HG02938 (cell line): ENCODE measurements around the gene CHM.
"Not testable (repeated sequence)": the region's sequence is repeated elsewhere in the genome, so short reads cannot be mapped to it uniquely, and the experiment has no call there.

ENCODE experiments used
- ATAC-seq: cut with Tn5 transposase; IDR thresholded peaks from one replicate; pipeline ENCODE4 v1.9.1; 2021; ENCODE audit warnings: mild to moderate bottlenecking, moderate library complexity; ENCODE audit not compliant: unreplicated experiment

Gene CHM, protein sequence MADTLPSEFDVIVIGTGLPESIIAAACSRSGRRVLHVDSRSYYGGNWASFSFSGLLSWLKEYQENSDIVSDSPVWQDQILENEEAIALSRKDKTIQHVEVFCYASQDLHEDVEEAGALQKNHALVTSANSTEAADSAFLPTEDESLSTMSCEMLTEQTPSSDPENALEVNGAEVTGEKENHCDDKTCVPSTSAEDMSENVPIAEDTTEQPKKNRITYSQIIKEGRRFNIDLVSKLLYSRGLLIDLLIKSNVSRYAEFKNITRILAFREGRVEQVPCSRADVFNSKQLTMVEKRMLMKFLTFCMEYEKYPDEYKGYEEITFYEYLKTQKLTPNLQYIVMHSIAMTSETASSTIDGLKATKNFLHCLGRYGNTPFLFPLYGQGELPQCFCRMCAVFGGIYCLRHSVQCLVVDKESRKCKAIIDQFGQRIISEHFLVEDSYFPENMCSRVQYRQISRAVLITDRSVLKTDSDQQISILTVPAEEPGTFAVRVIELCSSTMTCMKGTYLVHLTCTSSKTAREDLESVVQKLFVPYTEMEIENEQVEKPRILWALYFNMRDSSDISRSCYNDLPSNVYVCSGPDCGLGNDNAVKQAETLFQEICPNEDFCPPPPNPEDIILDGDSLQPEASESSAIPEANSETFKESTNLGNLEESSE

GRCh38 chrX:86047174-86047935 lies at the start of gene CHM:
Gene CHM, minus strand, starts transcription at chrX:86047558. Its CDS starts 26 bp downstream, at chrX:86047532.
- ATAC-seq, result peak; percentile 99

DNA sequence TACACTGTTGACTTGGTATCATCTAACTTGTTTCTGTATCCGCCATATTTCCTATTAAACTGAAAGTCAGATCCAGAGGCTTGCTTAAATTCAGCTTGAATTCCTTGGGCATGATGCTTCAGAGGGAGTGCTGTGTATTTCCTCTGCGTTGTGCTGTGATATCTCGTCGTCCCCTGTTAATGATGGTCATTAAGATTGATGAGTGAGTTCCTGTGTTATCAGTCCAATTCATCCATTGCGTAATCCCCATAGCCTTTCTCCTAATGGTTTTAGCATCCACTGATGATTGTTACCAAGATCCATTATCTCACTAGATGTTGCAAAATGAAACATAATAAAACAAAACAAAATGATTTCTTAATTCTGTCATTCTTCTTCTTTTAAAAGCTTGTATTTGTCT lies 31.3 kb upstream of the CHM start:
- ATAC-seq, result no peak

DNA sequence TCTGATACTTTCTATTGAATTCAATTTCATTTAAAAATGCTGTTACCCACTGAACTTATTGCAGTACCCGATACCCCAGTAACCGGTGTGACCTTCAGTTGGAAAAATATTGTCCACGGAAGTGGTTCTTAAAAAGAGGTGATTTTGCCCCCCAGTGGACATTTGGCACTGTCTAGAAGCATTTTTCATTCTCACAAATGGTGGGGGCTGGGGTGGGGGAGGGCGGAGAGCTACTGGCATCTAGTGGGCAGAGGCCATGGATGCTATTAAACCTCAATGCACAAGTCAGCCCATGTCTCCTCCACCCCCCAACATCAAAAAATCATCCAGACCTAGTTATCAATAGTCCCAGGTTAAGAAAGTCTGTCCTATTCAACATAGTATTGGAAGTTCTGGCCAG lies 19.6 kb upstream of the CHM start:
- ATAC-seq, result no peak

GRCh38 chrX:86061407-86061806 lies 14.0 kb upstream of the CHM start:
- no peak for ATAC-seq

DNA sequence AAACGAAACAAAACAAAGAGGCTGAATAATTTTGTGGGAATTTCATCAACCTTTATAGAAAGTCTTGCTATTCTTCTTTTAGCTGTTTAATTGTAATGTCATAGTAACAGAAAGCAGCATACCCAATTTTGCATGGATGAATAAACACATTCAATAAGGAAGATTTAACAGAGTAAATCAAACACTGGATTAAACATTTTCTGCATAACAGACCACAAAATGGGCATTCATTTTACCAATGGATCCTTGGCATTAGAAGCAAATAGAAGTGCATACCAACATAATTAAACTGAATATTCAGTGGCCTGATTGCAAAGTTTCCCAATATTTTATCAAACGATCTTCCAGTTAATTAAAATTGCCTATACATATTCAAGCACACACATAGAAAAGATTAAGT lies 4.4 kb upstream of the CHM start:
- no peak for ATAC-seq

GRCh38 chrX:86047936-86048280 lies 550 bp upstream of the CHM start:
- ATAC-seq, result no peak

DNA sequence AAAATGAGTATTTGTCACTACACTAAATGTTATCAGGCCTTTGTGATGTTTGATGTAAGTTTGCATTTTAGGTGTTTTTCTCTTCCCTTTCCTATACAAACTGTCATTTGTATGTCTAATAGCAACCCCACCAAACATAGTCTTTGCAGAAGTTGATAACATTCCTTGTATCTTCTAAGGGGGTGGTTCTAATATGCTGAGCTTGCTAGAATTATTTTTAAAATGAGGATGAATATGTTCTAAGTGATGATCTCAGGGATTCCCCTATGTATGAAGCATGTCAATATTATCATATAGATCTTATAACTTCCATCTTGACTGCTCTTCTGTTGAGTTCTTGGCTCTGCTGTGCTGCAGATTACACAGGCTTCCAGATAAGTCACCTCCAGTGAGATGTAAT lies 3.1 kb downstream of the CHM start:
- ATAC-seq, result no peak

DNA sequence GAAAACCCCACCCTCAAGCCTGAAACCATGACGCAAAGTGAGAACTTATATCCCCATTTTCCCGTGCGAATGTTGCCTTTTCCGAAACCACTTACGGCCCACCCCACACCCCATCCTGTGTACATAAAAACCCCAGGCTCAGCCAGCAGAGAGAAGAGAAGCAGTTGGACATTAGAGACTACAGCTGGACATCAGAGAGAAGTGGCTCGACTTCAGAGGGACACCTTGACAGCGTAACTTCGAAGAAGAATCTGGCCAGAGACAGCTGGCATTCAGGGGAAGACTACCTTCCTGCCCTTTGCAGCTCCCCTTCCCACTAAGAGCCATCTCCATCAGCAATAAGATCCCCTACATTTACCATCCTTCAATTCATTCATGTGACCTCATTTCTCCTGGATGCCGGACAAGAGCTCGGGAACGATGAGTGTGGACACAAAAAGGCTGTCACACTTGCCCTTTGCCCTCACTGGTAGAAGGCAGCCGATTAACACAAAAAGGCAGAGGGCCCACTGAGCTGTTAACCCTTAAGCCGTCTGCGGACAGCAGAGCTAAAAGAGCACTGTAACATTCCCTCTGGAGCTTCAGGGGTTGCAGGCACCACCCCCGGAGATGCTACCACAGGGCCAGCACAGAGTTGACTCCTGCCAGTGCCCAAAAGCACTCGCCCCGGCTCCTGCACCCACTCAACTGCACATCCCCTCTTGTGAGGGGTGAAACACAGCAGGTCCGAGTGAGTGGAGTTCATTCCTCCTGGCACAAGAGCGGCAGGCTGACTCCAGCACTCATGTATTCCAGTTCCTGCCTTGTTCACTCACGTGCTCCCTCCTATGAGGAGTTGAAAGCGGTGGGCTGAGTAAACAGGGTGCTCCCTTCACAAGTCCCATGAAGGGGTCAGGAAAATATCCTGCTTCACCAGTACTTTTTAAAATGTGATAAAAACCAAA lies 7.5 kb downstream of the CHM start:
- ATAC-seq, result no peak

DNA sequence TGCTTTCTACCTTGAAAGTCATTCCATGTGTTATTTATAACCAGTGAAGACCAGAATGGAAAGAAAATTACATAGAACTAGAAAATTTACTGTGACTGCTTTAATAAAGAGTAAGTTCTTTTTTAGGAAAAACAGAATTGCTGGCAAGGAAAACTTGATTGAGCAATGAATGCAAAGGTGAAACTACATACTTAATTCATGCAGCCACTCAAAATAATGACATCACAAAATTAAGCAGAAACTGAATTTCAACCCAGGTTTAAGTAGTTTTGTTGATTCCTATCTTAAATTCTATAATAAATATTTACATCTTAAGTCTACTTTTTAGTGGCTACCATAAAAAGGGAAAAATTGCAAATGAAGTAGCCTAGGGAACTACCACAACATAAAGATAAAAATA lies 14.0 kb downstream of the CHM start:
- no peak for ATAC-seq

- no peak for ATAC-seq
Measured at GRCh38 chrX:86028681-86029080, 18.7 kb downstream of the CHM start.

GRCh38 chrX:86023811-86024210 lies 23.5 kb downstream of the CHM start:
- ATAC-seq, result no peak

DNA sequence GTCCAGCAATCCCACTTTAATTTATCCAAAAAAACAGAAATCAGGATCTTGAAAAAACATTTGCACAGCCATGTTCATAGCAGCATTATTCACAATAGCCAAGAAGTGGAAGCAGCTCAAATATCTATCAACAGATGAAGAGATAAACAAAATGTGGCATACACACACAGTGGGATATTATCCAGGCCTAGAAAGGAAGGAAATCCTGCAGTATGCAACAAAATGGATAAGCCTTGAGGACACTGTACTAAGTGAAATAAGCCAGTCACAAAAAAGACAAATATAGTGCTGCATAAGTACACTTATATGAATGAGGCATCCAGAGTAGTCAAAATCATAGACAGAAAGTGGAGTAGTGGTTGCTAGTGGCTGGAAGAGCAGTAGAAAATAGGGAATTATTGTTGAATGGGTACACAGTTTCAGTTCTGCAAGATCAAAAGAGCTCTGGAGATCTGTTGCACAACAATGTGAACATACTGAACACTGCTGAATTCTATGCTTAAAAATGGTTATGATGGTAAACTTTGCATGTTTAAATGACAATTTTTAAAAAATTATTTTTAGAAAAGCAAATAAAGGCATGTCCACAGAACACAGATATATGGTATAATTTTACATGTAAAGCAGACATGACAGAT lies 25.6 kb downstream of the CHM start:
- no peak for ATAC-seq

DNA sequence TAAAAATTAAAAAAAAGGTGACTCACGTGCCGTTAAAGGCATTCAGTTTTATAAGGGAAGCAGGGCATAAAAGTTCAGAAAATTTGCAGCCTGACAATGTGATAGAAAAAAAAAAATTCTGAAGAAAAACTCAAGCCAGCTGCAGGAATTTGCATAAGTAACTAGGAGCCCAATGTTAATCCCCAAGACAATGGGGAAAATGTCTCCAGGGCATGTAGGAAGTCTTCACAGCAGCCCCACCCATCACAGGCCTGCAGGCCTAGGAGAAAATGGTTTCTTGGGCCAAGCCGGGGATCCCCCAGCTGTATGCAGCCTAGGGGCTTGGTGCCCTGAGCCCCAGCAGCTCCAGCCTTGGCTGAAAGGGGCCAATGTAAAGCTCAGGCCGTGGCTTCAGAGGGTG lies 31.2 kb downstream of the CHM start:
- no peak for ATAC-seq

GRCh38 chrX:86014959-86015358 lies 32.4 kb downstream of the CHM start:
- ATAC-seq, result not testable (repeated sequence)

DNA sequence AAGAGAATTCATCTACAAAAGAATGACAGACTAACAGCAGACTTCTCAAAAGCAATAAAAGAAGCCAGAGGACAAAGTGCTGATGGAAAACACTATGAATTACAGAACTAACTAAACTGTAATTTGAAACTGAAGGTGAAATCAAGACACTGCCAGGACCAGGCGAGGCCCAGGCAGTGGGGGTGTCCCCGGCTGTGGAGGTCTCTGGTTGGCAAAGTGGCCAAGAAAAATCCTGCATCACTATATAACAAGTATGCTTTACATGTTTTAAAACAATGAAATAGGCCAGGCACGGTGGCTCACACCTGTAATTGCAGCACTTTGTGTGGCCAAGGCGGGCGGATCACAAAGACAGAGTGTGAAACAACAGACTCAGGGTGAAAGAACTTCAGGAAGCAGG lies 32.9 kb downstream of the CHM start:
- no peak for ATAC-seq

DNA sequence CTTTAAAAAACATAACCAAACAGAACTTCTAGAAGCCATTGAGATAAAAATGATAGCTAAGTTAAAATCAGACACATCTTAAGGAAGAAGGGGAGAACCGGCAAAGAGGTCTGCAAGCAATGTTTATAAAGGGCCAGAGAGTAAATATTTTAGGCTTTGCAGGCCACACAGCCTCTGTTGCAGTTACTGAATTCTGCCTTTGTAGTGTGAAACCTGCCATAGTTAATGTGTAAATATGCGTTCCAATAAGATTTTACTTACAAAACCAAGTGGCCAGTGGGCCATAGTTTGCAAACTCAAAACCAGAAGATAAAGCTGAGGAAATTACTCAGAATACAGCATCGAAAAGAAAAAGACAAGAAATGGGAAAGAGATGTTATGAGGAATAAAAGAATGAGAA lies 33.6 kb downstream of the CHM start:
- ATAC-seq, result no peak

GRCh38 chrX:86012188-86012587 lies 35.2 kb downstream of the CHM start:
- ATAC-seq, result no peak

DNA sequence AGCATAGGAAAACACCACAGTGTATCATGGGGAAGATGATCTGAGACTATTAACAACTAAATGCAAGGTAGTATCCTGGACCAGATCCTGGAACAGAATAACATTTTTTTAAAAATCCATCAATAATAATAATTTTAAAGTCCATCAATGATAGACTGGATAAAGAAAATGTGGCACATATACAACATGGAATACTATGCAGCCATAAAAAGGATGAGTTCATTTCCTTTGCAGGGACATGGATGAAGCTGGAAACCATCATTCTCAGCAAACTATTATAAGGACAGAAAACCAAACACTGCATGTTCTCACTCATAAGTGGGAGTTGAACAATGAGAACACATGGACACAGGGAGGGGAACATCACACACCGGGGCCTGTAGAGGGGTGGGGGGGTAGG lies 37.6 kb downstream of the CHM start:
- not testable (repeated sequence) for ATAC-seq

GRCh38 chrX:86007891-86008290 lies 39.5 kb downstream of the CHM start:
- ATAC-seq, result not testable (repeated sequence)
